ENCODE data around the gene ZSWIM3.

DNA sequence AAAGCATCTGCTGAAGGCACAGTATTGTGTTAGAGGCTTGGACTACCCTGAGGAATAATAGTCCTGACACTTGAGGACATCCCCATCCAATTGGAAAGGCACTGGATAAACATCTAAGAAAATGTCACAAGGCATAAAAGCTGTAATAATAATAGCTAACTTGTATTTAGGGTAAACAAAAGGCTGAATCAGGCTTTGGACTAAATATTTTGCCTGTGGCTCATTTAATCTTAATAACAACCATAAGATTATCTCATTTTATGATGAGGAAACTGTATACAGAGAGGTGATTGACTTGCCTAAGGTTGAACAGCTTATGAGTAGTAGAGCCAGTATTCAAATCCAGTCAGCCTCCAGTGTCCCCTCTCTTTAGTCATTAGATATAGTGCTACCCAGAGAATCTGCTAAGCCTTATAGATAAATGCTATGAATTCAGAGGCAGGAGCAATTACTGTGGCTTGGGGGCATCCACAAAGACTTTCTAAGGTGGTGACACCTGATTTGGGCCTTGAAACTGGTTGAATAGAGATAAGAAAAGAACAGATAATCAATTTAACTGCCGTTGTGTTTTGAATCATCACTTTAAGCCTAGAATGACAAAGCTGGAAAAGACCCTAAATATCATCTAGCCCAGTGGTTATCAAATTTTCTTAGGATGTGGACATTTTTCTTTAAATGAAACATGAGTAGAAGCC is 16.1 kb downstream of the ZSWIM3 start:
- TF ChIP-seq, protein P1, sequence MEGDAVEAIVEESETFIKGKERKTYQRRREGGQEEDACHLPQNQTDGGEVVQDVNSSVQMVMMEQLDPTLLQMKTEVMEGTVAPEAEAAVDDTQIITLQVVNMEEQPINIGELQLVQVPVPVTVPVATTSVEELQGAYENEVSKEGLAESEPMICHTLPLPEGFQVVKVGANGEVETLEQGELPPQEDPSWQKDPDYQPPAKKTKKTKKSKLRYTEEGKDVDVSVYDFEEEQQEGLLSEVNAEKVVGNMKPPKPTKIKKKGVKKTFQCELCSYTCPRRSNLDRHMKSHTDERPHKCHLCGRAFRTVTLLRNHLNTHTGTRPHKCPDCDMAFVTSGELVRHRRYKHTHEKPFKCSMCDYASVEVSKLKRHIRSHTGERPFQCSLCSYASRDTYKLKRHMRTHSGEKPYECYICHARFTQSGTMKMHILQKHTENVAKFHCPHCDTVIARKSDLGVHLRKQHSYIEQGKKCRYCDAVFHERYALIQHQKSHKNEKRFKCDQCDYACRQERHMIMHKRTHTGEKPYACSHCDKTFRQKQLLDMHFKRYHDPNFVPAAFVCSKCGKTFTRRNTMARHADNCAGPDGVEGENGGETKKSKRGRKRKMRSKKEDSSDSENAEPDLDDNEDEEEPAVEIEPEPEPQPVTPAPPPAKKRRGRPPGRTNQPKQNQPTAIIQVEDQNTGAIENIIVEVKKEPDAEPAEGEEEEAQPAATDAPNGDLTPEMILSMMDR (conservative IDR thresholded peaks at IDR 0.05 in 1 of 2, IDR thresholded peaks at IDR 0.05 in 1 of 2; ENCODE audit: low read depth in 1 of 2, low read length in 2 of 2), result no peak
- TF ChIP-seq EZH2 (IDR thresholded peaks at IDR 0.05; ENCODE audit: low read length, missing control alignments), result no peak

All from fibroblast of lung (primary cell).